ENCODE data around the gene LLGL1. TPM values are rescaled to one million over a fixed set of nuclear protein-coding genes. Genes with fewer than 3 reads are reported as not detected.

Gene LLGL1
- total RNA-seq, 1 experiment from 2014 or later: 65.0 TPM

- Histone ChIP-seq H4K20me1 (ENCODE audit: control insufficient read depth, insufficient read depth, insufficient read length) (no peaks in the 10 kb centered on the region), H2BK20ac (ENCODE audit: low read depth, low read length, poor library complexity, severe bottlenecking) (no peak overlapping the region), H4K8ac (replicated peaks; ENCODE audit: insufficient read length, low read depth, low read length) (no peak overlapping the region), H3K23ac (ENCODE audit: insufficient read length, low read depth, low read length) (no peak overlapping the region), H2BK15ac (ENCODE audit: low read depth, low read length) (no peak overlapping the region), H2AK5ac (ENCODE audit: insufficient read length, low read length) (no peak overlapping the region), H3K4me2 (ENCODE audit: insufficient read depth, insufficient read length, low read length) (no peak overlapping the region), H3K4me1 (ENCODE audit: insufficient read depth, low read length) (no peaks in the 10 kb centered on the region), H3K18ac (ENCODE audit: insufficient read length, low read depth, low read length) (no peak overlapping the region), H3K9me3 (ENCODE audit: control insufficient read depth, low read depth, low read length) (no peaks in the 10 kb centered on the region), H3K27me3 (ENCODE audit: insufficient read depth, low read length) (no peaks in the 10 kb centered on the region), H2BK120ac (ENCODE audit: low read depth, low read length, poor library complexity, severe bottlenecking) (no peak overlapping the region), H3K14ac (ENCODE audit: insufficient read depth, low read length) (no peak overlapping the region), H2BK5ac (ENCODE audit: insufficient read length, low read length) (no peak overlapping the region), H3K56ac (ENCODE audit: insufficient read length, low read depth, low read length) (no peak overlapping the region), H3K79me1 (ENCODE audit: insufficient read depth, low read depth, low read length, poor library complexity, severe bottlenecking) (no peaks in the 10 kb centered on the region), H3K23me2 (ENCODE audit: insufficient read length, low read depth, low read length, poor library complexity, severe bottlenecking) (no peaks in the 10 kb centered on the region), H3K79me2 (ENCODE audit: insufficient read depth, low read length) (no peaks in the 10 kb centered on the region), H2AFZ (ENCODE audit: low read length) (no peak overlapping the region), H3T11ph (ENCODE audit: low read length) (no peak overlapping the region), H4K5ac (ENCODE audit: insufficient read length, low read depth, low read length) (no peak overlapping the region), H3K9ac (ENCODE audit: extremely low read depth, insufficient read length, low read length) (no peak overlapping the region), H3K27ac (ENCODE audit: insufficient read length, low read depth, low read length) (no peak overlapping the region), H4K91ac (ENCODE audit: insufficient read length, low read depth, low read length) (no peak overlapping the region), H2BK12ac (ENCODE audit: insufficient read length, low read depth, low read length) (no peak overlapping the region), H3K4ac (ENCODE audit: low read depth, low read length) (no peak overlapping the region)
- WGBS (ENCODE audit: extremely low coverage, insufficient read length, low lambda C conversion rate): no CpG with 5 or more reads among the region's 6 CpGs
- no peak for DNase-seq
- peaks cover 48 to 85% (median 84%) of the 10 kb centered on the region in 3 experiments; a peak in 6 of 7 replicates for H3K36me3 Mint-ChIP-seq (ENCODE audit: insufficient read depth in 1 of 3, low read depth in 3 of 3)
- no peaks in the 10 kb centered on the region for H3K9me3 Mint-ChIP-seq
- no peak overlapping the region for H3K27ac Mint-ChIP-seq
- H3K4me1 Mint-ChIP-seq: no peaks in the 10 kb centered on the region
- H3K4me3 Mint-ChIP-seq: no peak overlapping the region
- no peaks in the 10 kb centered on the region for H3K27me3 Mint-ChIP-seq (ENCODE audit: low read depth)
- TF ChIP-seq CTCF (conservative IDR thresholded peaks at IDR 0.05): no peak
Measured at GRCh38 chr17:18281788-18282187, 56.4 kb downstream of the LLGL1 start.

Data from H9 (cell line).